CMK (cell line): ENCODE measurements around the gene INTS13.
A peak's percentile ranks its signal among the peaks of the same experiment; 100 is the strongest.
"Not testable (repeated sequence)": the region's sequence is repeated elsewhere in the genome, so short reads cannot be mapped to it uniquely, and the experiment has no call there.

Experiments
- DNase-seq: peaks from one replicate; pipeline ENCODE4 v3.0.0-alpha.2; 2010; ENCODE audit warnings: low read depth

INTS13 gene

DNA sequence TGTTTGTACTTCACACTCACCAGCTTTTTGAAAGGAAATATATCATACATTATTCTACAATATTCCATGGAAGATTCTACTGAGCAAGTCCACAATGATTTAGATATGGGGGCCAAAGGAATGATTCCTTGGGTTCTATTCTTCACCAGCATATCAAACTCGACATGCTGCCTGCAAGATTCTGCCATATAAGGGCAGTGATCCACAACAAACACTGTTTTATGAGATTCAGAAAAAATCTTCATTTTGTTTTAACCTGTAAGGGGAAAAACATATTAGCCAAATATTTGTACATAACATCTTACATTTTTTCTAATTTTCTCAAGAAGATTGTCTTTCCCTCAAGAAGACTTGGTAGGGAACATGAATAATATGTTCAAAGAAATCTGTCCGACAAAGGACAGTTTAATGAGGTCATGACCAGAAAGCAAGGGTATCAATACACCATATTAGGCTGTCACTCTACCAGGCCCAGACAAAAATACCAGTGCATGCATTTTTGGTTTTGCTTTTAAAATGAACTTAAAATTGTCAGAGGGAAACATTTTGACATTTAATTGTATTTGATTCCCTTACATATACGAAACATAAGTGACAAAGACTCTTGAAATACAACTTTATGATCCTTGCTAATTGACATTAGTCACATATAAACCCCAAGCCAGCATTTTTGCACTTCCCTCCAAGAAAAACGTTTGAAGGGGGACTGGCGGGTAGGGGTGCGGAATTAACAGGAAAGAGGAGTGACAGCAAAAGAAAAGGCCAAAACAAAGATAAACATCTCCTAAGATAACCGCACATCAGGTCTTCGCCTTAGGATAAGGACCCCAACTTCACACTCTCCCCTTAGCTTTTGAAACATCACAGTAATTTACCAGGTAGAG lies 980 bp downstream of the INTS13 start:
- DNase-seq = no peak

DNA sequence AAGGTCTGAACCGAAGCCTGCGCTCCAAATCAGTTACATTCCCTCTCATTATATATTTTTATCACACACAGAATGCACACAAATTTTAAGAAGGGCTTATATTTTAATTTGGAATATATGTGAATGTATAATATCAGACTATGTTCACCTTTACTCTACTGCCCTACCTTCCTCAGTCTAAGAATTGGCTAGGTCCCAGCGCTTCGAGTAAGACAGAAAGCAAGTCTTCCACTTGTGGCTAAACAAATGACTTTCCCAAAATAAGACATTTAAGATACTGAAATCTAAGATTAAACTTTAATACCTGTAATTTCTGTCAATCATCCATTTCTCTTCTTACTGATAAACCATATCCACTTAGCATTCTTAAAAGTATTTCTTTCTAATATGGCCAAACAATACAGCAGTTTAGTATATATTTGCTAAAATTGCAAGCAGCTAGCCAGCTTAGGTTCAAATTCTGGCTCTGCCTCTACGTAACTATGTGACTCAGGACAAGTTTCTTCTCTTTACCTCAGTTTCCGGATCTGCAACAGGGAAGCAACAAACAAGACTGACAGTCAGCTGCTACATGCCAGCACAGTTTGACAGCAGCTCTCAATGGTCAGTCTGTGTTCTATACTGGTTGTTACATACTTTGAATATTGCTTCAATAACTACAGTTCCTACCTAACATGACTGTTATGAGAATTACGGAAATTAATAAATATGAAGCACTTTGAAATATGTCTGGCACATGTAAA lies 2.0 kb downstream of the INTS13 start:
- DNase-seq = no peak

DNA sequence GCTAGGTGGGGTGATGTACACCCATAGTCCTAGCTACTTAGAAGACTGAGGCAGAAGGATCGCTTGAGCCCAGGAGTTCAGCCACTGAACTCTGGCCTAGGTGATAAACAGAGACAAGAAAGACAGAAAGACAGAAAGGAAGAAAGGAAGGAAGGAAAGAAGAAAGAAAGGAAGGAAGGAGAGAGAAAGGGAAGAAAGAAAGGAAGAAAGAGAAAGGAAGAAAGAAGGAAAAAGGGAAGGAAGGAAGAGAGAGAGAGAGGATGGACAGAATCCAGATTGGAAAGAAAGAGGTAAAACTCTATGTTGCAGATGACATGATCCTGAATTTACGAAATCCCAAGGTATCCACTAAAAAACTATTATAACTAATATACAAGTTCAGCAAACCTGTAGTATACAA lies 8.2 kb downstream of the INTS13 start:
- no peak for DNase-seq

DNA sequence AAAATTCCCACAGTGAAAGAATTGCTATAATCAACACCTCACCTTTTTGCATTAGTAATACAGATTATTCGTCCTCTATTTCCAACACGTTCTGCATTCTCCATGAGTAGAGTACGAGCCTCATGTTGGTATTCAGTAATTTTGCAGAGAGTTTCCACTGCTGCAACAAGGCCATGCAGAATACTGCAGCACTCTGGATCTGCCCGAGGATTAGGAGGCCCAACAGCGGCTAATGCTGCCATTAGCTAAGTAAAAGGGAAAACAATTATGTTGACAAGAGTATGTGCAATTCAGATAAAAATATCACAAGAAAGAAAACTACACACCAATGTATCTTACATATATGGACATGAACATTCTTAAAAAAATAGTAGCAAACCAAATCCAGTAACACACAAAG lies 9.1 kb downstream of the INTS13 start:
- DNase-seq = no peak

DNA sequence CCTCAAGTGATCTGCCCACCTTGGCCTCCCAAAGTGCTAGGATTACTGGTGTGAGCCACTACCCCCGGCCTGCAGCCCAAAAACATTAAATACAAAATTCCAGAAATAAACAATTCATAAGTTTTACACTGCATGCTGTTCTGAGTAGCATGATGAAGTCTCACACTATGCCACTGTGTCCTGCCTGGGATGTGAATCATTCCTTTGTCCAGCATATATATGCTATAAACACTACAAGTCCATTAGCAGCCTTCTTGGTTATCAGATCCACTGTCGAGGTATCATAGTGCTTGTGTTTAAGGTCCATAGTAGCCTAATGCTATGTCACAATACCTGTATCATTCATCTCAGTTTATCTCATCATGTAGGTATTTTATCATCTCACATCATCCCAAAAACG lies 15.9 kb downstream of the INTS13 start:
- DNase-seq = no peak

DNA sequence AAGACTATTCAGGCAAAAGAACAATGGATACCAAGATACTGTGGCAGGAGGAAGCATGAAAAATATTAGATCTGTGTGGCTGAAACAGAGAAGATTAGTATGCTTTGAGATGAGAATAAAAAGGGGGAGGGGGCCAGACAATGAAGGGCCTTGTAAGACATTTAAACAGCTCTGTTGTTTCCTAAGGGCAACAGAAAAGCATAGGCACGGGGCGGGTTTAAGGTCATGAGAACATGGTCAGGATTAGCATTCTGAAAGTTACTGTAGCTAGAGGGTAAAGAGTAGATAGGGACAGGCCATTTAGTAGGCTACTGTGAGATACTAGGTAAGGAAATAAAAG lies 18.6 kb downstream of the INTS13 start:
- DNase-seq = no peak

DNA sequence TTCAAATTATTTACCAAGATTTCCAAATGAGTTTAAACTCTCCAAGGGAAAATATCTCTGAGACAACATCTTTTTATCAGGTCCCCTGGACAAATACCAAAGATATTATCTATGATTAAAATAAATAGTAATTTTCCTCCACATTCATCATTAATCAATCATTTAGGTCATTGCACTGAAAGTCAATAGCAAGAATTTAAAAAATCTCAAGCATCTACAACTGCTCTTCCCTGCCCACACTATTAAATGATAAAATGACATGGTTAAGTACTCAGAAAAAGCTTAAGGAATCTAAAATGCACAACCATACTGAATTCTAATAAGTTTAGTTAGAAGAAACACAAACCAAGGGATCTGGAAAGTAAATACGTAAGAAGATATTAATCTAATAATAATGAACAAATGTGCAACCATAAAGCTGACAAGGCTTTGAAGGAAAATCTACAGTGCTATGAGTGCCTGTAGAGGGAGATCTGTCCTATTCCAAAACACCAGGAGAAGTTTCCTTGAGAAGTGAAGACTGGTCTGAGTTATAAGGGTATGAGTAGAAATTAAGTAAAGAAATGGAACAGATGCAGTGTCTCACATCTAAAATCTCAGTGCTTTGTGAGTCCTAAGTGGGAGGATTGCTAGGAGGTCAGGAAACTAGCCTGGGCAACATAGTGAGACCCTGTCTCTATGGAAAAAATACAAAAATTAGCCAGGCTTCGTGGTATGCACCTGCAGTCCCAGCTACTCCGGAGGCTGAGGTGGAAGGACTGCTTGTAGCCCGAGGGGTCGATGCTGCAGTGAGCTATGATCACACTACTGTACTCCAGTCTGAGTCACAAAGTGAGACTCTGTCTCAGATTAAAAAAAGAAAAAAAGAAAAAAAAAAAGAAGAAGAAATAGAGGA lies 19.2 kb downstream of the INTS13 start:
- no peak for DNase-seq

DNA sequence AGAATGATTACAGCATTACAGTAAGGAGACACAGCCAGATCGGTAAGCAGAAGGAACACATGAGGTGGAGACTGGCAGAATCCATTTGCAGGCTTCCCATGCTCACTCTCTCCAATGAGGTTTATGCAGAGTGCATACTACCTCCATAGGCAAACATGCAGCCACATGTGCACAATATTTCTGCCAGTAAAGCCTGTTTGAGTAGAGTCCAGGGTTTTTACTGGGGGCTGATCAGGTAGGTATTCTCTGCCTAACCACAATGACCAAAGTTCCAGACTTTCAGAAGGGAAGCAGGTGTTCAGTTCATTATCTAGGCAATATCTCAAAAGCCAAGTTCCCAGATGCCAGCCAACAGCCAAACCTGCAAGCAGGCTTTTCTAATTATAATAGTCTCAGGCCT lies 31.1 kb downstream of the INTS13 start:
- DNase-seq = no peak

DNA sequence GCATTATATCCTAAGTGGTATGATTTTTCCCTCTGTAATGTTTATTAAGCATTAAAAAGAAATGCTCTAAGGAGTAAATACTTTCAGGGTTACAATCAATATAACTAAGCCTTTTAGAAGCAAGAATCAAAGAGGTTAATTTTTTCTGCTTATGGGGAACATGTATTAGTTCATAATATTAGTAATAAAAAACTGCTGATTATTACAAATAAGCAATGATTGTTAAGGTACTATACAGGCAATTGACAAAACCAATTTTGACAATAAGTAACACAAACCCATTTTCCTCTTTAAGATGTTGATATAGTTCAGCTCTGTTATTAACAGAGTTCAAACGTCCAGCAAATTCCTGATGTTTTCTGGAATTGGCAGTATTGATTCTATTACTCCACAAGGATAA lies 31.8 kb downstream of the INTS13 start:
- DNase-seq = no peak

DNA sequence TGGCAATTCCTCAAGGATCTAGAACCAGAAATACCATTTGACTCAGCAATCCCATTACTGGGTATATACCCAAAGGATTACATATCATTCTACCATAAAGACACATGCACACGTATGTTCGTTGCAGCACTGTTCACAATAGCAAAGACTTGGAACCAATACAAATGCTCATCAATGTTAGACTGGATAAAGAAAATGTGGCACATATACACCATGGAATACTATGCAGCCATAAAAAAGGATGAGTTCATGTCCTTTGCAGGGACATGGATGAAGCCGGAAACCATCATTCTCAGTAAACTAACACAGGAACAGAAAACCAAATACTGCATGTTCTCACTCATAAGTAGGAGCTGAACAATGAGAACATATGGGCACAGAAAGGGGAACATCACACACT lies 34.4 kb downstream of the INTS13 start:
- not testable (repeated sequence) for DNase-seq

DNA sequence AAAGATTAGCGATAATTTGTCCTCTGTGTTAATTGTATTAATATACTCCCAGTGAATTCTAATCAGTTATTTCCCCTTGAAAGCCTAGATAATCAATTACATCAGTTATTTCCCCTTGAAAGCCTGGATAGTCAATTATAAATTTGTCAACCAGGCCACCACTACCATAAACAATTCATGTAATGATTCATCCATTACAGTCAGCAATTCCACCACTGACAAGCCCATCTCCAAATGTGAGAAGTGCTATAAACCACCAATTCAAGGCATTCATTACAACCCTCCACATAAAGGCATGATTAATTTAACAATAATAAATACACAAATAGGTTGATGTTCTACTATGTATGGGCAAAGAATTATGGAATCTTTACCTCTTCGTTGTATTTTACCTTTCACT lies 40.9 kb downstream of the INTS13 start:
- DNase-seq = no peak

DNA sequence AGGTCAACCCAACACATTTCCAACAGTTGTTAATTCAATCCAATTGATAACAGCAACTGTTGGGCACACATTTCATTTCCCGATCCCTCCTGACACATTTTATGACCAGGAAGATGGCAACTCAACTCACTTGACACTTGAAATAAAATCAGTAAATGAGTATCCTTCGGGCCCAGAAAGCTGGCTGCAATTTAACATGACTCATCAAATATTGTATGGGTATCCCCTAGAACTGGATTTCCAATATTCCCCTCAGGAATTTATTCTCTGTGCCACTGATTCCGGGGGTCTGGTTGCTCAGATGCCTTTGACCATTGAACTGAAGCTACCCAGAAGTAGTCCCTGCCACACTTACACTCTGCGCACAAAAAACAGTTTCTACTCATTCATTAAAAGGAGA lies 42.1 kb downstream of the INTS13 start:
- no peak for DNase-seq

DNA sequence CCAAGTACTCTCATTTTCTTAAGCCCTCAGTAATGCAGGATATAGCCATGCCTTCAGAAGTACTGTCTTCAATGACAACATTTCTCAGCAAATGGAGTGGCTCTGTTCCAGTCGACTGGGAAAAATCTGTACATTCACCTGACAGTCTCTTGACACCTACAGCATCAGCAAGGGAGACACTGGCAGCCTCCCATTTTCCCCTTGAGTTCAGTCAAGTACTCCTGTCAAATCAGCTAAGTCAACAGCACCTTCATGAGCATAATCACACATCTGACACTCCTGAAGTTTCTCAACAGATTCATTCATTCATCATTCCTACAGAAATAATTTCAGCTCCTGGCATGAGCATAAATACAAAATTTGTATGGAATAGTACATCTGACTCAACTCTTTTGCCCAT lies 46.1 kb downstream of the INTS13 start:
- no peak for DNase-seq

DNA sequence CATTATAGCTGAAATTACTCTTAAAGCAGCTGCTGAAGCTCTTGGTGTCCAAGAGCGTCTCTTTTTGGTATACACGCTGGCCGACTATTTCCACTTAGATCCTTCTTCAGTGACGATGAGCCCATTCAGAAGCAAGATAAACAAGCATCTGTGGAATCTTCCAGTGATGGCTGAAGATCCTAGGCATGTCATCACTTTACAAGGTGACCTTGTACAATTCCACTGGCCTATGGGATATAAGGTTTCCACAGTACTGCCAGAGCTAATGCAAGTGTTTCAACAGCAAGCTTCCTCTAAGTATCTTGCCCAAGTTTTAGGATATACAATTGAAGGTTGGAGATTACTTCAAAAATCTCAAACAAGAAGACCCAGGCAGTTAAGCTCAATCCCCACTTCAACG lies 47.0 kb downstream of the INTS13 start:
- no peak for DNase-seq

DNA sequence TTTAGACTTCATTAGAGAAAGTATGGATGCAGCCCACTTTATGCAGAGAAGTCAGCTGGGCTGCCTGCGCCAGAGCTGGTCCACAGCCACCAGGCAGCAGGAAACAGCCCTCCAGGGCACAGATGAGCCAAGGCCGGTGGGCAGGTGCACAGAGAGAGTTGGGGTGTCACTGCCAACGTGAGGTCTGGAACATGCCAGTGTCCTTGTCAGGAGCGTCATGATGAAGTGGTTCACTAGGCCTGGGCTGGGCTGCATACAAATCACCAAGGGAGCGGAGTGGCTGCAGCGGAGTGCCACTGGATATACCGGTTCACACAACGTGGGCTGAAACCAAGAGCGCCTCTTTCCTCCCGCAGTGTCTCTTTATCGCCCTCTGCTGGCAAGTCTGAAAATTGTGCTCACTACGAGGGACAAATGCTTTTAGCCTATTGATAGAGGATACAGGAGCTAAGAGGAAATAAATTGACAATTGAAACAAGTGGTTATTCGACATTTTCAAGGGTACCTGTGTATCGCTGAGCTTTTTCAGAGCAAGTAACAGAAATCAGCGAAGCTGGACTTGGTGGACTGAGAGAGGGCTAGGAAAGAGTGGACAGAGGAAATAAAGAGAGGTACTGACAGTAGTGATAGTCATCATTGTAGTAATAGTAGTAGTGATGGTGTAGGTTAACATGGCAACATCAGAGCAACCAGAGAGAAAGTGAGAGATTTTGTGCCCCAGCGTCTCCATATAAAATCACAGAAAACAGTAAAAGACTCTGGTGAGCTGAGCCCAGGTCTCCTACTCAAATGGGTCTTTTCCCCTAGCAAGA lies 52.8 kb downstream of the INTS13 start:
- peak; percentile 58 for DNase-seq

DNA sequence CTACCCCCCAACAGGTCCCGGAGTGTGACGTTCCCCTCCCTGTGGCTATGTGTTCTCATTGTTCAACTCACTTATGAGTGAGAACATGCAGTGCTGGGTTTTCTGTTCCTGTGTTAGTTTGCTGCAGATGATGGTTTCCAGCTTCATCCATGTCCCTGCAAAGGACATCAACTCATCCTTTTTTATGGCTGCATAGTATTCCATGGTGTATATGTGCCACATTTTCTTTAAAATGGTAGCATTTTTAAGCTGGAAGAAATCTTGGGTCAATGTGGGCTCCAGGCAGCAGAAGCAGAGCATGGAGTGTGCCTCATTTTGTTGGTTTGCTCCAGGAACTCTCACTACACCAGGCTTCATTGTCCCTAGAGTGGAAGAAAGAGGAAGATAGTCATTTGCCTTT lies 57.2 kb downstream of the INTS13 start:
- no peak for DNase-seq

DNA sequence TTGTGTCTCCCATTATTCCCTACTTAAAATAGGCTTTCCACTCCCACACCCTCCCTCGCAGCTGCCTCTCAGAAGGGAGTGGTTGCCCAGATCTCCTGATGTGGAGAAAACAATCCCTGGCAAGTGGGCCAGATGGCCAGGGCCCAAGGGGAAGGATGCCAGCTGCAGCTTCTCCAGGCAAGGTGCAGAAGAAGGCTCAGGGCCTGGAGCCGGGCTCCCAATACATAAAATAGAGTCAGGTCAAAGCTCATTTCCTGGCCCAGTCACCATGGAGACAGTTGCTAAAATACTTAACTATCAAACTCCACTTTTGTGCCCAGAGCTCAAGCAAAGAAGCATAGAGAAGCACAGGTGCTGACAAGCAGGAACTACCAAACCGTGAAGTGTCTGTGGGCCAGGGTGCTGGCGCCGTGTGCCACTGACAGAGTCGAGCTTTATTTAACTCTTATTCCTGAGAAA lies 59.1 kb downstream of the INTS13 start:
- DNase-seq = no peak

DNA sequence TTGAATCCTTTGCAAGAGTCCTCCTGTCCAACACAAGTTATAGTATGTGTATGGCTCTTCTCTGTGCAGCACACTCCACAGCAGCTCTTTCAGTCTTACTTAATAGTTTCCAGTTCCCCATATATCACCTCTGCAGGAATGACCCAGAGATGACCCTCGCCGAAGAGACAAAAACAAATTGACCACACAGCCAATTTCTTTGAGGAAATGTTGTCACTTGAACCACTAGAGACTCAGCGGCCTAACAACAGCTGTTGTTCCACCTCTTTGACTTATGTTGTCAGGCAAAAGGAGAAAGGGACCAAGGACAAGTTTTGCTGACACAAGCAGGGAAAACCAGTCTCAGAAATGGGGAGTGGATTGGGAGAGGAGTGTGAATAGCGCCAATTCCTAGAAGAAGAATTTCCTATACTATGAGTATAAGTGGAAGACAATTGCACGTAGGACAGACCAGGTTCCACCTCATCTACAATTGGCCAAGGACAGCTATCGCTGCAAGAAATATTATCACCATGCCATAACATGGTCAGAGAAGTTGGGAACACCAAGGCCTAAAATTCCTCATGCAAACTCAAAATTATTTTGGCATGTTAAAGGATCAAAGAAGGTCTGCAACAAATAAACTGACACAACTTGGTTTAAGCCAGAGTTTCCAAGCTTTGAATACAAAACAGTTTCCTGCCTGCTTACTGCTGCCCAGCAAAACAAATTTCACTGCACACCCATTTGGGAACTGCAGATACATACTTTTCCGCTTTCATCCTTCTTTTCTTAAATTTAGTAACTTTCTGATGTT lies 63.1 kb downstream of the INTS13 start:
- DNase-seq = no peak

DNA sequence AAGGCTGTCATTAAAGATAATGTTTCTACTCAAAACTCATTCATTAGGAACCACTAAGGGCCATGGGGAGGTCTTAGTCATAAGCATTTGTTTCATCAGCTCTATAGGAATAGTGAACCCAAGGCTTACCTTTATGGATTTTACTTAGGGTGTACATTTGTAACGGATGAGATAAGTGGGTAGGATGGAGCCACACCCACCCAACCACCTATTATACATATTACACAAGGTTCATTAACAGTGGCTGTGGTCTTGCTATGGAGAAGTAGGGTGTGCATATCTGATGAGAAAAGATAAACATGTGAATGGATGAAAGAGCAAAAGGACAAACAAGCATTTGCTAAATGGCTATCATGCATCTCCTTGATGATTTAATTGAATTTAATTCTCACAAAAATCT lies 65.2 kb downstream of the INTS13 start:
- DNase-seq = no peak

DNA sequence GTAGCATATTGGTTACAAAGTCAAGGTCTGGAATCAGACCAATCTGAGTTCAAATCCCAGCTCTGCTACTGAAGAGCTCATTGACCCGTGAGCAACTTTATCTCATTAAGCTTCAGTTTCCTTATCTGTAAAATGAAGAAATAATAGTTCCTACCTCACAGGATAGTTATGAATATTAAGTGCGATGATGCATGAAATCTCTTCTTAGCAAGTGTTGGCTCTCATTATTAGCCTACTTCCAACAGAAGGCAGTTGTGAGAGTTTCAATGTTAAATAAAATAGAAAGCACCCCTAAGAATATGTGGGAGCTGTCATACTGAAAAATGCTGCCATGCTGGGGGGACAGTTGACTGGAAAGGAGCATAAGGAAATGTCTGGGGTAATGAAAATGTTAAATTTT lies 65.8 kb downstream of the INTS13 start:
- no peak for DNase-seq
